SHP77 (cell line): ENCODE measurements around the gene PTPRN2.

Experiments used
- DNase-seq, 2 experiments: peaks; one replicate each; lab custom pipeline; 2025; lab: John Stamatoyannopoulos, UW

The PTPRN2 gene

GRCh38 chr7:157646551-157646950 lies 941.1 kb downstream of the PTPRN2 start:
- no peak for DNase-seq

GRCh38 chr7:157645539-157645938 lies 942.1 kb downstream of the PTPRN2 start:
- DNase-seq, result no peak

- no peak for DNase-seq
Measured at GRCh38 chr7:157644946-157645345, 942.7 kb downstream of the PTPRN2 start.

GRCh38 chr7:157643525-157643970 lies 944.1 kb downstream of the PTPRN2 start:
- no peak for DNase-seq

- no peak for DNase-seq
Measured at GRCh38 chr7:157641866-157642265, 945.8 kb downstream of the PTPRN2 start.

GRCh38 chr7:157640144-157640543 lies 947.5 kb downstream of the PTPRN2 start:
- no peak for DNase-seq

- no peak for DNase-seq
Measured at GRCh38 chr7:157638563-157638962, 949.1 kb downstream of the PTPRN2 start.

- DNase-seq, result no peak
Measured at GRCh38 chr7:157637216-157637949, 950.2 kb downstream of the PTPRN2 start.

- DNase-seq, result no peak
Measured at GRCh38 chr7:157635669-157636068, 952.0 kb downstream of the PTPRN2 start.

GRCh38 chr7:157635148-157635500 lies 952.5 kb downstream of the PTPRN2 start:
- DNase-seq, result no peak

- DNase-seq, result no peak
Measured at GRCh38 chr7:157634401-157635147, 953.0 kb downstream of the PTPRN2 start.

- DNase-seq, result no peak
Measured at GRCh38 chr7:157633465-157634185, 954.0 kb downstream of the PTPRN2 start.

- no peak for DNase-seq
Measured at GRCh38 chr7:157630301-157630853, 957.2 kb downstream of the PTPRN2 start.

GRCh38 chr7:157628456-157628855 lies 959.2 kb downstream of the PTPRN2 start:
- no peak for DNase-seq

- no peak for DNase-seq
Measured at GRCh38 chr7:157627646-157628045, 960.0 kb downstream of the PTPRN2 start.

GRCh38 chr7:157627033-157627432 lies 960.6 kb downstream of the PTPRN2 start:
- no peak for DNase-seq

- no peak for DNase-seq
Measured at GRCh38 chr7:157625973-157626742, 961.5 kb downstream of the PTPRN2 start.

- no peak for DNase-seq
Measured at GRCh38 chr7:157623556-157623955, 964.1 kb downstream of the PTPRN2 start.

- no peak for DNase-seq
Measured at GRCh38 chr7:157622408-157623205, 965.0 kb downstream of the PTPRN2 start.

- DNase-seq, result no peak
Measured at GRCh38 chr7:157622000-157622399, 965.6 kb downstream of the PTPRN2 start.

GRCh38 chr7:157621131-157621681 lies 966.4 kb downstream of the PTPRN2 start:
- DNase-seq, result no peak
